GM18873 (cell line): ENCODE results near the gene CNOT11.

Experiments used
- ATAC-seq: cut with Tn5 transposase; IDR thresholded peaks from one replicate; pipeline ENCODE4 v1.9.1; 2021; ENCODE audit warnings: mild to moderate bottlenecking, moderate library complexity, moderate number of reproducible peaks; ENCODE audit not compliant: unreplicated experiment, low FRiP score

Gene CNOT11

GRCh38 chr2:101273056-101273455 lies 20.4 kb downstream of the CNOT11 start:
- ATAC-seq = no peak

GRCh38 chr2:101274142-101274541 lies 21.5 kb downstream of the CNOT11 start:
- no peak for ATAC-seq

- no peak for ATAC-seq
These were observed 24.4 kb downstream of the CNOT11 start for GRCh38 chr2:101277111-101277510.

GRCh38 chr2:101278925-101279324 lies 26.2 kb downstream of the CNOT11 start:
- no peak for ATAC-seq

- no peak for ATAC-seq
These were observed 28.8 kb downstream of the CNOT11 start for GRCh38 chr2:101281482-101281881.

GRCh38 chr2:101282980-101283379 lies 30.3 kb downstream of the CNOT11 start:
- ATAC-seq = no peak

GRCh38 chr2:101286684-101287083 lies 34.0 kb downstream of the CNOT11 start:
- ATAC-seq = no peak

- no peak for ATAC-seq
These were observed 34.6 kb downstream of the CNOT11 start for GRCh38 chr2:101287303-101287702.

- ATAC-seq = no peak
These were observed 38.0 kb downstream of the CNOT11 start for GRCh38 chr2:101290711-101291110.

GRCh38 chr2:101291973-101292372 lies 39.3 kb downstream of the CNOT11 start:
- no peak for ATAC-seq

- ATAC-seq = no peak
These were observed 40.9 kb downstream of the CNOT11 start for GRCh38 chr2:101293544-101293943.

GRCh38 chr2:101294861-101295260 lies 42.2 kb downstream of the CNOT11 start:
- no peak for ATAC-seq

GRCh38 chr2:101295895-101296294 lies 43.2 kb downstream of the CNOT11 start:
- ATAC-seq = no peak

- ATAC-seq = no peak
These were observed 43.7 kb downstream of the CNOT11 start for GRCh38 chr2:101296371-101296770.

GRCh38 chr2:101297383-101297782 lies 44.7 kb downstream of the CNOT11 start:
- ATAC-seq = no peak

- no peak for ATAC-seq
These were observed 46.9 kb downstream of the CNOT11 start for GRCh38 chr2:101299604-101300003.

GRCh38 chr2:101300164-101300563 lies 47.5 kb downstream of the CNOT11 start:
- ATAC-seq = no peak

GRCh38 chr2:101300836-101301235 lies 48.1 kb downstream of the CNOT11 start:
- ATAC-seq = no peak

GRCh38 chr2:101302016-101302415 lies 49.3 kb downstream of the CNOT11 start:
- ATAC-seq = no peak

- no peak for ATAC-seq
These were observed 51.0 kb downstream of the CNOT11 start for GRCh38 chr2:101303688-101304087.

GRCh38 chr2:101305035-101305434 lies 52.3 kb downstream of the CNOT11 start:
- ATAC-seq = no peak

- ATAC-seq = no peak
These were observed 52.9 kb downstream of the CNOT11 start for GRCh38 chr2:101305492-101306078.

- peak; percentile 9 for ATAC-seq
These were observed 53.7 kb downstream of the CNOT11 start for GRCh38 chr2:101306410-101306809.
